ENCODE data around the gene TUBB6.

- TF ChIP-seq CTCF (IDR thresholded peaks at IDR 0.05): no peak
- TF ChIP-seq POLR2A (IDR thresholded peaks at IDR 0.05): no peak
These were observed 25.5 kb upstream of the TUBB6 start for GRCh38 chr18:12282442-12283039.

Measured in Peyer's patch (tissue), 4 donors.